HG03103 (cell line): ENCODE data around the gene METTL27.
"Not testable (repeated sequence)": the region's sequence is repeated elsewhere in the genome, so short reads cannot be mapped to it uniquely, and the experiment has no call there.

Source experiments
- ATAC-seq: cut with Tn5 transposase; IDR thresholded peaks from one replicate; pipeline ENCODE4 v1.9.1; 2021; ENCODE audit warnings: low read depth; ENCODE audit not compliant: unreplicated experiment

METTL27 gene

DNA sequence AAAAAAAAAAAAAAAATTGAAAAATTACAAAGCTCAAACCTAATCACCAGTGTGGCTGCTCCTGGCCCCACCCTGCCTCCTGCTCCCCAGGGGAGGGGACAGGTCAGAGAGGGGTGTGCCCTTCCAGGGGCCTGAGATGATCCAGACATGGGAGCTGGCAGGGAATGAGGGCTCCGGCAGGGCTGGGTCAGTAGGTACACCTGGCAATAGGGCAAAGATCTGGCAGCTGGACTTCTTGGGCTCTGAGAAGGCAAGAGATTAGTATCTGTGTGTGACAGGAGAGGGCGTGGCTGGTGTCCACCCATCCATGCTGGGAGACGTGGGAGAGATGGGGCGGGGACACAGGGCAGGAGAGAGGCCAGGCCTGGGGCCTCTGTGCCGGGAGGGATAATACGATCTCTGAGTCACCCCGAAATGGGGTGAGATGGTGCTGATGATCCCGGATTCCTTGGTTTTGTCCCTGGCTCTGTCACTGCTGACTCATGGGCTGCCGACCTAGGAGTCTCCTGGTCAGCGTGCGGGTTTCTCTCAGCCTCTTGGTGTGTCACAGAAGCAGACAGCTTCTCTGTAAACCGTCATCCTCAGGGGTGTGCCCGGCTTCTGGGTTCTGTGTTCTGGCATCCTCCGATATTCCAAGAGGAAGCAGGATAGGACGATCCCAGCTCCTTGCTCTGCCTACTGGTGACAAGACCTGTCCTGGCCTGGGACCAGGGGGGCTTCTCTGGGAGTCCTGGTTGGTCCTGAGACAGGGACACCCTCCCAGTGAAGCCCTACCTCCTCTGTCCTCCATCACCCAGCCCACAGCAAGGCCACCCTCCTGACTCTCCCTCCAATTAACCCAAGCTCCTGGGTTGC lies 19.8 kb downstream of the METTL27 start:
- ATAC-seq = no peak

DNA sequence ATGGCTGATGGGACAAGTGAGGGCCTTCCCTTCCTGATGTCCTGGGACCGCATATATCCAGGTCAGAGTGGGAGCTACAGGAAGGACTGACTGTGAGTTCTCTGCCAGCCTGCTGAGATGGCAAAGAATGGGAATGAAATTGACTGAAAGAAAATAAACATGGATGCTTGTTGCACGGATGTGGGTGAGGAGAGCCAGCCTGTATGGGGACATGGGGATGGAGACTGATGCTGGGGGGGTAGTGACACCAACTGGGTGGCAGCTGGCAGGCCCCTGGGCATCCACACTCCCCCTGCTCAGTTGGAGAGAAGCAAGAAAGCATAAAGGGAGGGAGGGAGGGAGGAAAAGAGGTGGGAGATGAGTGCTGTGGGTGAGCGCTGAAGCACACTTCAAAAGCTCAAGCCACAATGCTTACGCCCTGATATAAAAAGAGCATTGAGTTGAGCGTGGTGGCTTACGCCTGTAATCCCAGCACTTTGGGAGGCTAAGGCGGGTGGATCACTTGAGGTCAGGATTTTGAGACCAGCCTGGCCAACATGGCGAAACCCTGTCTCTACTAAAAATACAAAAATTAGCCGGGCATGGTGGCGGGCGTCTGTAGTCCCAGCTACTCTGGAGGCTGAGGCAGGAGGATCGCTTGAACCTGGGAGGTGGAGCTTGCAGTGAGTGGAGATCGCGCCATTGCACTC lies 20.6 kb downstream of the METTL27 start:
- not testable (repeated sequence) for ATAC-seq

DNA sequence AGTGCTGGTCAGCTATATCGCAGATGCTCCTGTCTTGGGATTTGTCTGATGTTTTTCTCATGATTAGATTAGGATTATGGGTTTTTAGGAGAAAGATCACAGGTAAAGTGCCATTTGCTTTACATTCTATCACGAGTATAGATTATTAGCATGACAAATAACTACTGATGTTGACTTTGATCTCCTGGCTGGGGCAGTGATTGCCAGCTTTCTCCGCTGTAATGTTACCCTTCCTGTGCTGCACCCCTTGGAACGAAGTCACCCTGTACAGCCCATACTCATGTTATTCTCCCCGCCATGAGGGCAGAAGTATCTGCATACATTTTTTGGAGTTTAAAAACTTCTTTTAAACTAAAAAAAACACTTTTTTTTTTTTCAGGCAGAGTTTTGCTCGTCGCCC lies 22.3 kb downstream of the METTL27 start:
- no peak for ATAC-seq

- no peak for ATAC-seq
These were observed 25.2 kb downstream of the METTL27 start for GRCh38 chr7:73817121-73817520.

GRCh38 chr7:73815436-73815835 lies 26.9 kb downstream of the METTL27 start:
- ATAC-seq = no peak

- no peak for ATAC-seq
These were observed 29.3 kb downstream of the METTL27 start for GRCh38 chr7:73812996-73813395.

DNA sequence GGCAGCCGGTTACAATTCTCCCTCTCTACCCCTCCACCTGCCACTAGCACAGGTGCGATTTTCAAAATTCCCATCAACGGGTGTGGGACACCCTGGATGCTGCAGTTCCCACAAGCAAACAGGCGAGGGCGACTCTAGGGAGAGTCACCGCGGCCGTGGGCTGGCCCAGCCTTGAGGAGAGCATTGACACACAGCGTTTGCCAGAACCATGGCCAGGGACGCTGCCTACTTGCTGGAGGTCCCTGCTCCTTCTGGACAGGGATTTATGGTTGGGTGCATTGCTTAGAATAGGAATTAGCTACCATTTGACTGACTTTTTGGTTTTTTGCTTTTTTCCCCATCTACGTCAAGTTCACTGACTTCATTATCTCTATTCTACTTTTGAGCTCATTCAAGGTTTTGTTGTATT lies 30.6 kb downstream of the METTL27 start:
- no peak for ATAC-seq

- ATAC-seq = no peak
These were observed 31.3 kb downstream of the METTL27 start for GRCh38 chr7:73810998-73811360.

- no peak for ATAC-seq
These were observed 32.8 kb downstream of the METTL27 start for GRCh38 chr7:73809467-73809951.

- no peak for ATAC-seq
These were observed 39.9 kb downstream of the METTL27 start for GRCh38 chr7:73802459-73802858.

DNA sequence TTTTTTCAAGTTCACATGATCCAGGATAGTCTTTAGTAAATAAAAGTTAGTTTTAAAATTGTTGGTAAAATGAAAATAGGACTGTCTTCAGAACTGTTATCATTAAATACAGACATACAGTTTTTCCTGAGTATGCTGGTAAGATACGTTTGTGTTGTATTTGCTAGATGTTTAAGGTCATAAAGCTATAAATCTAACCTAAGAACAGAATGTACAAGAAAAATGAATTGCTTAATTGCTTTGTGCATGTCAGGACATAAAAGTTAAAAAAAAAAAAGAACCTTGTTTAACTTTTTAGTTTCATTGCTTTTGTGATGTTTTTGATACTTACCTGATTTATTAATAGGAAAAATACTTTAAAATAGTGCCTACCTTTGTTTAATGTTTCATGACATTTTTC lies 40.7 kb downstream of the METTL27 start:
- no peak for ATAC-seq

GRCh38 chr7:73799282-73800141 lies 42.8 kb downstream of the METTL27 start:
- ATAC-seq = no peak

DNA sequence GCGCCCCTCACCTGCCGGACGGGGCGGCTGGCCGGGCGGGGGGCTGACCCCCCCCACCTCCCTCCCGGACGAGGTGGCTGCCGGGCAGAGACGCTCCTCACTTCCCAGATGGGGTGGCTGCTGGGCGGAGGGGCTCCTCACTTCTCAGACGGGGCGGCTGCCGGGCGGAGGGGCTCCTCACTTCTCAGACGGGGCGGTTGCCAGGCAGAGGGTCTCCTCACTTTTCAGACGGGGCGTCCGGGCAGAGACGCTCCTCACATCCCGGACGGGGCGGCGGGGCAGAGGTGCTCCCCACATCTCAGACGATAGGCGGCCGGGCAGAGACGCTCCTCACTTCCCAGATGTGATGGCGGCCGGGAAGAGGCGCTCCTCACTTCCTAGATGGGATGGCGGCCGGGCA lies 45.1 kb downstream of the METTL27 start:
- ATAC-seq = not testable (repeated sequence)

DNA sequence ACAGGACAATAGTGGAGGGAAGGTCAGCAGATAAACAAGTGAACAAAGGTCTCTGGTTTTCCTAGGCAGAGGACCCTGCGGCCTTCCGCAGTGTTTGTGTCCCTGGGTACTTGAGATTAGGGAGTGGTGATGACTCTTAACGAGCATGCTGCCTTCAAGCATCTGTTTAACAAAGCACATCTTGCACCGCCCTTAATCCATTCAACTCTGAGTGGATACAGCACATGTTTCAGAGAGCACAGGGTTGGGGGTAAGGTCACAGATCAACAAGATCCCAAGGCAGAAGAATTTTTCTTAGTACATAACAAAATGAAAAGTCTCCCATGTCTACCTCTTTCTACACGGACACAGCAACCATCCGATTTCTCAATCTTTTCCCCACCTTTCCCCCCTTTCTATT lies 45.7 kb downstream of the METTL27 start:
- ATAC-seq = not testable (repeated sequence)

DNA sequence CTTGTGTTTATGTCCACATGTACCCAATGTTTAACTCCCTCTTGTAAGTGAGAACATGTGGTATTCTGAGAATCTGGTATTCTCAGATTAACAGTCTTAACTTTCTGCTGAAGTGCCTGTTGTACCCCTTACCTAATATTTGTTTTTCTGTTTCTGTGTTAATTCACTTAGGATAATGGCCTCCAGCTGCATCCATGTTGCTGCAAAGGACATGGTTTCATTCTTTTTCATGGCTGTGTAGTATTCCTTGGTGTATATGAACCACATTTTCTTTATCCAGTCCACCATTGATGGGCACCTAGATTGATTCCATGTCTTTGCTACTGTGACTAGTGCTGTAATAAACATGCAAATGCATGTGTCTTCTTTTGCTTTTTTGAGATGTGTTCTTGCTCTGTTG lies 47.1 kb downstream of the METTL27 start:
- not testable (repeated sequence) for ATAC-seq

- not testable (repeated sequence) for ATAC-seq
These were observed 51.1 kb downstream of the METTL27 start for GRCh38 chr7:73791170-73791690.

DNA sequence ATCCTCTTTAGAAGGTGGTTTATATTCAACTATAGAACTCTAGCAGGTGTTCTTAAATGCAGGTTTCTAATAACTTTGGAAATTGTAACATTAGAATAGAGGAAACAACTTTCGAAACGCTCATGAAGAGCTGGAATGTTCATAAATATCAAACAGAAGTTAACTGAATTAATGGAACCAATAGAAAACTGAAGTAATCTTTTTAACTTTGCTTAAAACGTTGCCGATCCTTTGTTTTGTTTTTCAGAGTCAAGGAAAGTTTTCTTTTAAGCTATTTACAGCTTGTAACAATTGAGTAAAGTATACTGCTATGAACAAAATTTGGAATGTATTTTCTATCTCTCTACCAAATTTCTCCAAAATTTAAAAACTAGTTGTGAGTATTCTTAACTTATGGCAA lies 53.3 kb downstream of the METTL27 start:
- no peak for ATAC-seq

GRCh38 chr7:73787786-73788048 lies 54.6 kb downstream of the METTL27 start:
- ATAC-seq = not testable (repeated sequence)

- no peak for ATAC-seq
These were observed 55.7 kb downstream of the METTL27 start for GRCh38 chr7:73786588-73786987.
